HepG2 (cell line): ENCODE results near the gene RBM26. TPM values are rescaled to one million over a fixed set of nuclear protein-coding genes. Genes with fewer than 3 reads are reported as not detected.

ENCODE experiments used
- CAMTA2 ChIP-seq: sonication (generic); formaldehyde crosslinking; IDR thresholded peaks from 2 replicates; pipeline ENCODE4 v1.4.0; 2020; ENCODE audit warnings: mild to moderate bottlenecking, missing genetic modification reagents, borderline replicate concordance
- CHD2 ChIP-seq: IDR thresholded peaks from 2 replicates; pipeline ENCODE4 v1.6.1; 2011; ENCODE audit warnings: low read depth, low read length, improper control_type of control experiment
- DNMT3B ChIP-seq: conservative IDR thresholded peaks from 2 replicates; pipeline ENCODE4 v1.6.1; 2016; ENCODE audit warnings: missing biosample characterization, control low read depth
- HMGA1 ChIP-seq: sonication (generic); formaldehyde crosslinking; conservative IDR thresholded peaks from 2 replicates; pipeline ENCODE4 v1.4.0; 2020; ENCODE audit warnings: missing genetic modification reagents
- HNF4A ChIP-seq: sonication (generic); formaldehyde crosslinking; IDR thresholded peaks from 2 replicates; pipeline ENCODE4 v1.4.0; 2020; ENCODE audit warnings: missing genetic modification reagents
- MAZ ChIP-seq, 2 experiments: sonication (generic) in 1 of 2; formaldehyde crosslinking in 1 of 2; IDR thresholded peaks; 2 replicates each; pipeline versions ENCODE4 v1.5.0 to v1.6.1; 2012 to 2020; ENCODE audit warnings: low read depth in 2 of 2, mild to moderate bottlenecking in 2 of 2, borderline replicate concordance in 1 of 2, improper control_type of control experiment in 1 of 2, low read length in 1 of 2, missing genetic modification reagents in 1 of 2, moderate library complexity in 1 of 2
- MBD4 ChIP-seq: IDR thresholded peaks from 2 replicates; pipeline ENCODE4 v1.6.1; 2012; ENCODE audit warnings: low read length, inconsistent platforms, borderline replicate concordance
- MTF1 ChIP-seq: sonication (generic); formaldehyde crosslinking; IDR thresholded peaks from 2 replicates; pipeline ENCODE4 v1.5.0; 2020; ENCODE audit warnings: missing genetic modification reagents
- NFRKB ChIP-seq: fragments of 450-650 bp; IDR thresholded peaks from 2 replicates; pipeline ENCODE4 v1.6.1; 2017
- TGIF2 ChIP-seq: IDR thresholded peaks from 2 replicates; pipeline ENCODE4 v1.6.1; 2016; ENCODE audit warnings: control low read depth, missing compliant biosample characterization
- ZBTB7A ChIP-seq: sonication (generic); formaldehyde crosslinking; IDR thresholded peaks from 2 replicates; pipeline ENCODE4 v1.8.0; 2022; ENCODE audit warnings: mild to moderate bottlenecking, missing genetic modification reagents
- ZNF263 ChIP-seq: sonication (generic); formaldehyde crosslinking; IDR thresholded peaks from 2 replicates; pipeline ENCODE4 v1.4.0; 2020; ENCODE audit warnings: missing genetic modification reagents
- ZNF563 ChIP-seq: sonication (generic); formaldehyde crosslinking; IDR thresholded peaks from 2 replicates; pipeline ENCODE4 v1.8.0; 2022; ENCODE audit warnings: mild to moderate bottlenecking, moderate library complexity, missing genetic modification reagents
- ZNF724P ChIP-seq: sonication (generic); formaldehyde crosslinking; IDR thresholded peaks from 2 replicates; pipeline ENCODE4 v1.8.0; 2022; ENCODE audit warnings: missing genetic modification reagents, borderline replicate concordance
- ZNF773 ChIP-seq: sonication (generic); formaldehyde crosslinking; IDR thresholded peaks from 2 replicates; pipeline ENCODE4 v1.4.0; 2020; ENCODE audit warnings: missing genetic modification reagents, borderline replicate concordance
- ZNF790 ChIP-seq: sonication (generic); formaldehyde crosslinking; IDR thresholded peaks from 2 replicates; pipeline ENCODE4 v1.8.0; 2022; ENCODE audit warnings: missing genetic modification reagents, mild to moderate bottlenecking, borderline replicate concordance
- polyA plus RNA-seq, 8 experiments: library from polyadenylated mRNA; depleted of rRNA in 3 of 8; stranded (reverse) in 7 of 8; unstranded in 1 of 8; fragments of >200 nt; fragmentation: Illumina TruSeq in 4 of 8; extraction: Trizol in 4 of 8; gene quantifications; 2 replicates each; pipeline versions ENCODE4 v1.2.1 to v1.2.3, GENCODE V29; 2011 to 2016; ENCODE audit warnings: low read depth in 4 of 8, missing spikeins in 1 of 8, mixed read lengths in 1 of 8; ENCODE audit not compliant: insufficient read depth in 1 of 8
- total RNA-seq, 5 experiments: library from RNA; depleted of rRNA; stranded (reverse); fragments of >200 nt; fragmentation: Illumina TruSeq; extraction: Trizol; gene quantifications; 2 replicates each; pipeline ENCODE4 v1.2.3, GENCODE V29; 2016; ENCODE audit warnings: low read depth in 1 of 5
- TF ChIP-seq, protein P1 (sequence below): IDR thresholded peaks from 2 replicates; pipeline ENCODE4 v1.6.1; 2016; ENCODE audit warnings: missing biosample characterization, missing genetic modification reagents, low read depth
- TF ChIP-seq, protein P2 (sequence below): sonication (generic); formaldehyde crosslinking; IDR thresholded peaks from 2 replicates; pipeline ENCODE4 v1.4.0; 2020; ENCODE audit warnings: missing genetic modification reagents, borderline replicate concordance
- TF ChIP-seq, protein P3 (sequence below): sonication (generic); formaldehyde crosslinking; IDR thresholded peaks from 2 replicates; pipeline ENCODE4 v1.8.1; 2023; ENCODE audit warnings: mild to moderate bottlenecking, missing genetic modification reagents
- TF ChIP-seq, protein P4 (sequence below): sonication (generic); formaldehyde crosslinking; IDR thresholded peaks from 2 replicates; pipeline ENCODE4 v1.4.0; 2020; ENCODE audit warnings: mild to moderate bottlenecking, missing genetic modification reagents
- TF ChIP-seq, protein P5 (sequence below): sonication (generic); formaldehyde crosslinking; IDR thresholded peaks from 2 replicates; pipeline ENCODE4 v1.4.0; 2020; ENCODE audit warnings: missing genetic modification reagents

RBM26 gene
- total and polyA plus RNA-seq, 2 of the 13 experiments (the other 11 are each of a cell fraction or from before 2014, with no cell fraction given), result 19.4 to 34.4 TPM

DNA sequence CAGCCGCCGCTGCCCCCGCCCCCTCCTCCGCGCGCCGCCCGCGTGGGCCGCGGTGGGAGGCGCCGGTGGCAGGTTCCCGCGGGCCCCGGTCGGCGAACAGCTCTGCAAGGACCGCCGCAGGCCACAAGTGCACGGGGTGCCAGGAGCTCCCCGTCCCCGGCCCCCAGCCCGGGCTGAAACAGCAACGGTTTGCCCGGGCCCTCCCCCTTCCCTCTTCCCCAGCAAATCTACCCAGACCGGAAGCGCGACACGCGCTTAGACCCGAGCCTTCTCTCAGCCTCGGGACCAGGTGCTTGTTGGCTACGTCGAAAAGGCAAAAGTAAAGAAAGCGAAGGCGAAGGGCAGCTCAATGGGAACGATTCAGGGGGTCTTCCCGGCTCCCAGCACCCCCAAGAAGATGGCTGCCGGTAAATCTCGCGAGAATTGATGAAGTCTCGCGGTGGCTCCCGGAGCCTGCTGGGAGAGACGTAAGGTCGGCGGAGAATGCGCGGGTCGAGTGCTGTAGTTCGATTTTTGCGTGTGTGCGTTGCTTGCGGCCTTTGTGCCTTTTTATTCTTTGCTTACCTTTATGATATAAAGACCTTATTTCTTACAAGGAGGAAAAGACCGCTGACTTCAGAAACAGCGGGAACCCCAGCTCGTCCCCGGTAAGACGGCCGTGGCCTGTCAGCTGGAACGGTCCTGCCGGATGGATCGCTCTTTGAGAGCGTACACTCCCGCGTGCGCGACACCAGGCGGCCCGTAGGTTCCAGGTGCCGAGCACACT, at the start of gene RBM26 (continued):
- TF ChIP-seq, protein P1, sequence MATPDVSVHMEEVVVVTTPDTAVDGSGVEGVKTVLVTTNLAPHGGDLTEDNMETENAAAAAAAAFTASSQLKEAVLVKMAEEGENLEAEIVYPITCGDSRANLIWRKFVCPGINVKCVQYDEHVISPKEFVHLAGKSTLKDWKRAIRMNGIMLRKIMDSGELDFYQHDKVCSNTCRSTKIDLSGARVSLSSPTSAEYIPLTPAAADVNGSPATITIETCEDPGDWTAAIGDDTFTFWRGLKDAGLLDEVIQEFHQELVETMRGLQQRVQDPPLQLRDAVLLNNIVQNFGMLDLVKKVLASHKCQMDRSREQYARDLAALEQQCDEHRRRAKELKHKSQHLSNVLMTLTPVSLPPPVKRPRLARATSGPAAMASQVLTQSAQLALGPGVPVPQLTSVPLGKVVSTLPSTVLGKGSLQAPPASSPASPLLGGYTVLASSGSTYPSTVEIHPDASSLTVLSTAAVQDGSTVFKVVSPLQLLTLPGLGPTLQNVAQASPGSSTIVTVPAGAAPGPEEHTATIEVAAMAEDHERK (CRISPR knock-in tag), result peak; percentile 78
- no peak for TF ChIP-seq NFRKB
- TF ChIP-seq ZNF773 (CRISPR knock-in tag), result no peak; the same call in 1 of the 2 replicates
- TF ChIP-seq MAZ (IDR thresholded peaks at IDR 0.05; ENCODE audit: borderline replicate concordance, low read depth, low read length), result no peak
- TF ChIP-seq MAZ (CRISPR knock-in tag; IDR thresholded peaks at IDR 0.05; ENCODE audit: low read depth), result no peak
- no peak for TF ChIP-seq HNF4A (CRISPR knock-in tag)
- peak; percentile 74; the same call in 1 of the 2 replicates for TF ChIP-seq ZNF790 (CRISPR knock-in tag)
- TF ChIP-seq, protein P2, sequence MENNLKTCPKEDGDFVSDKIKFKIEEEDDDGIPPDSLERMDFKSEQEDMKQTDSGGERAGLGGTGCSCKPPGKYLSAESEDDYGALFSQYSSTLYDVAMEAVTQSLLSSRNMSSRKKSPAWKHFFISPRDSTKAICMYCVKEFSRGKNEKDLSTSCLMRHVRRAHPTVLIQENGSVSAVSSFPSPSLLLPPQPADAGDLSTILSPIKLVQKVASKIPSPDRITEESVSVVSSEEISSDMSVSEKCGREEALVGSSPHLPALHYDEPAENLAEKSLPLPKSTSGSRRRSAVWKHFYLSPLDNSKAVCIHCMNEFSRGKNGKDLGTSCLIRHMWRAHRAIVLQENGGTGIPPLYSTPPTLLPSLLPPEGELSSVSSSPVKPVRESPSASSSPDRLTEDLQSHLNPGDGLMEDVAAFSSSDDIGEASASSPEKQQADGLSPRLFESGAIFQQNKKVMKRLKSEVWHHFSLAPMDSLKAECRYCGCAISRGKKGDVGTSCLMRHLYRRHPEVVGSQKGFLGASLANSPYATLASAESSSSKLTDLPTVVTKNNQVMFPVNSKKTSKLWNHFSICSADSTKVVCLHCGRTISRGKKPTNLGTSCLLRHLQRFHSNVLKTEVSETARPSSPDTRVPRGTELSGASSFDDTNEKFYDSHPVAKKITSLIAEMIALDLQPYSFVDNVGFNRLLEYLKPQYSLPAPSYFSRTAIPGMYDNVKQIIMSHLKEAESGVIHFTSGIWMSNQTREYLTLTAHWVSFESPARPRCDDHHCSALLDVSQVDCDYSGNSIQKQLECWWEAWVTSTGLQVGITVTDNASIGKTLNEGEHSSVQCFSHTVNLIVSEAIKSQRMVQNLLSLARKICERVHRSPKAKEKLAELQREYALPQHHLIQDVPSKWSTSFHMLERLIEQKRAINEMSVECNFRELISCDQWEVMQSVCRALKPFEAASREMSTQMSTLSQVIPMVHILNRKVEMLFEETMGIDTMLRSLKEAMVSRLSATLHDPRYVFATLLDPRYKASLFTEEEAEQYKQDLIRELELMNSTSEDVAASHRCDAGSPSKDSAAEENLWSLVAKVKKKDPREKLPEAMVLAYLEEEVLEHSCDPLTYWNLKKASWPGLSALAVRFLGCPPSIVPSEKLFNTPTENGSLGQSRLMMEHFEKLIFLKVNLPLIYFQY (CRISPR knock-in tag), result no peak; the same call in 1 of the 2 replicates
- no peak for TF ChIP-seq MTF1 (CRISPR knock-in tag)
- TF ChIP-seq, protein P3, sequence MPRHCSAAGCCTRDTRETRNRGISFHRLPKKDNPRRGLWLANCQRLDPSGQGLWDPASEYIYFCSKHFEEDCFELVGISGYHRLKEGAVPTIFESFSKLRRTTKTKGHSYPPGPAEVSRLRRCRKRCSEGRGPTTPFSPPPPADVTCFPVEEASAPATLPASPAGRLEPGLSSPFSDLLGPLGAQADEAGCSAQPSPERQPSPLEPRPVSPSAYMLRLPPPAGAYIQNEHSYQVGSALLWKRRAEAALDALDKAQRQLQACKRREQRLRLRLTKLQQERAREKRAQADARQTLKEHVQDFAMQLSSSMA, result peak; percentile 39; the same call in 1 of the 2 replicates
- TF ChIP-seq, protein P4, sequence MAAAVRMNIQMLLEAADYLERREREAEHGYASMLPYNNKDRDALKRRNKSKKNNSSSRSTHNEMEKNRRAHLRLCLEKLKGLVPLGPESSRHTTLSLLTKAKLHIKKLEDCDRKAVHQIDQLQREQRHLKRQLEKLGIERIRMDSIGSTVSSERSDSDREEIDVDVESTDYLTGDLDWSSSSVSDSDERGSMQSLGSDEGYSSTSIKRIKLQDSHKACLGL (CRISPR knock-in tag), result 0 out of 2 replicates have a peak, but pooled peaks have one; percentile 58
- no peak for TF ChIP-seq DNMT3B (CRISPR knock-in tag)
- TF ChIP-seq HMGA1 (CRISPR knock-in tag), result no peak
- TF ChIP-seq, protein P5, sequence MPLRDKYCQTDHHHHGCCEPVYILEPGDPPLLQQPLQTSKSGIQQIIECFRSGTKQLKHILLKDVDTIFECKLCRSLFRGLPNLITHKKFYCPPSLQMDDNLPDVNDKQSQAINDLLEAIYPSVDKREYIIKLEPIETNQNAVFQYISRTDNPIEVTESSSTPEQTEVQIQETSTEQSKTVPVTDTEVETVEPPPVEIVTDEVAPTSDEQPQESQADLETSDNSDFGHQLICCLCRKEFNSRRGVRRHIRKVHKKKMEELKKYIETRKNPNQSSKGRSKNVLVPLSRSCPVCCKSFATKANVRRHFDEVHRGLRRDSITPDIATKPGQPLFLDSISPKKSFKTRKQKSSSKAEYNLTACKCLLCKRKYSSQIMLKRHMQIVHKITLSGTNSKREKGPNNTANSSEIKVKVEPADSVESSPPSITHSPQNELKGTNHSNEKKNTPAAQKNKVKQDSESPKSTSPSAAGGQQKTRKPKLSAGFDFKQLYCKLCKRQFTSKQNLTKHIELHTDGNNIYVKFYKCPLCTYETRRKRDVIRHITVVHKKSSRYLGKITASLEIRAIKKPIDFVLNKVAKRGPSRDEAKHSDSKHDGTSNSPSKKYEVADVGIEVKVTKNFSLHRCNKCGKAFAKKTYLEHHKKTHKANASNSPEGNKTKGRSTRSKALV (CRISPR knock-in tag), result peak; percentile 60; the same call in 1 of the 2 replicates
- TF ChIP-seq CHD2, result peak; percentile 96
- peak; percentile 74; the same call in 1 of the 2 replicates for TF ChIP-seq ZNF563
- TF ChIP-seq ZBTB7A (CRISPR knock-in tag), result peak; percentile 22; the same call in 1 of the 2 replicates
- TF ChIP-seq ZNF724P (CRISPR knock-in tag), result no peak
- peak; percentile 61; the same call in 1 of the 2 replicates for TF ChIP-seq TGIF2
- no peak for TF ChIP-seq CAMTA2 (CRISPR knock-in tag)
- peak; percentile 50; the same call in 1 of the 2 replicates for TF ChIP-seq ZNF263 (CRISPR knock-in tag)
- no peak for TF ChIP-seq MBD4
